Globus pallidus (tissue), 1 donor: Measurements from ENCODE around the gene CTBP2.
A peak's percentile ranks its signal among the peaks of the same experiment; 100 is the strongest.

ENCODE experiments used
- DNase-seq: peaks from one replicate; pipeline ENCODE4 v3.0.0-alpha.2; 2015; ENCODE audit warnings: low spot score

Gene CTBP2

DNA sequence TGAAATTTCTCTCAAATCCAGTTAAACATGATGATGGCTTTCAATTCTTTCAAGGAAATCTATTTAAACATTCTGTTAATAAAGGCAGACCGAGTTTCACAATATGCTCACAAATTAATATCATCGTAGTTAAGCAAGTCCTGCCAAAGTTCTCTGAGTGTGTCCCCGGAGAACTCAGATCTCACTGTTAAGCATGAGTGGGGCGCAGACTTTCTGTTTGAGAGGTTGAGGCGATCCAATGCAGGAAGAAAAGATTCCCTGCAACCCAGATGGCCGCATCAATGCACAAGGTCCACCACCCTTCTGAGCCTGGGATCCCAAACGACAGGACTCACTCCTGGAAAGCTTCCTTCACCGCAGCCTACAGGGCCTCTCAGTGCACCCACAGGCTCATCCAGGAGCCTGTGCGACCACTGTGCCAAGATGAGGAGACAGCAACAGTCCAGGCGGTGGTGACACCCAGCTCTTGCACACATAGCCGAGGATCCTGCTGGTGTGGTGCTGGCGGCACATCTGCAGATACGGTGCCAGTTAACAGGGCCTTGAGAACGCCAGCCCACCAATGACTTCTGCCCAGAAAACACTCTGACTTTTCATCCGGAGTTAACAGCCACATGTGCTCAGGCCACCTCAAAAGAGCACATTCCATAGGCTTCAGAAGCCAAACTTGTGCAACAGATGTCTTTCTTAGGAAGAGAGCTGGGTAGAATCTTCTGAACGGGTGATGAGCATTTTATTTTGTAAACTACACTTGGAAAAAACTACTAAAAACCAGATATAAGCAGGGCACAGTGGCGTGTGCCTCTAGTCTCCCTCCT is 116.3 kb downstream of the CTBP2 start:
- DNase-seq = no peak

DNA sequence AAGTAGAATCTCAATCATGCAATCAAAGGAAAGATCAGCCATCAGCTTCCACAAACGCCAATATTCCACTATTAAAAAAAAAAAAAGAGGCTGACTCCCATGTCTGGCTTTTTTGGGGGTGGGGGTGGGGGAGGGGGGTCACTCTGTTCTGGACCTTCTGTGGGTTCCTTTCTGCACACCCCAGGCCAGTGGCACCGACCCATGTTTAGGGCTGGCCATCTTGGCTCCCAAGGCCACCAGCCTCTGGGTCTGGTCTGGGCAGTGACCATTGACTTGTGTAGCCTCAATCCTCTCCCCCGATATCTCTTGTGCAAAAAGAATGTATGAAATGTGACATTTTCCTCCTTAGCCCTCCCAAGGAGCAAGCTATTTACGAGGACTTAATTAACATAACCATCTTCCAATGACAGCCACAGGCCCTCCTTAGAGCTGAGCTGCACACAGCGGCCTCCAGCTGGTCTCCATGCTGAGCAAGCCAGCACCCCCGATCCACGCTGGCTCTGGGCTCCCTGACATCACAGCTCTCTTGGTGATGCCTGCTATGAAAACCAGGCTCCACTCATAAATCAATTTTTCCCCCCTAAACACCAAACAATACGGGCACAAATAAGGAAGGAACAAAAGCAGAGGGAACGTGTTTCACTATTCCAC is 118.4 kb downstream of the CTBP2 start:
- DNase-seq = no peak

DNA sequence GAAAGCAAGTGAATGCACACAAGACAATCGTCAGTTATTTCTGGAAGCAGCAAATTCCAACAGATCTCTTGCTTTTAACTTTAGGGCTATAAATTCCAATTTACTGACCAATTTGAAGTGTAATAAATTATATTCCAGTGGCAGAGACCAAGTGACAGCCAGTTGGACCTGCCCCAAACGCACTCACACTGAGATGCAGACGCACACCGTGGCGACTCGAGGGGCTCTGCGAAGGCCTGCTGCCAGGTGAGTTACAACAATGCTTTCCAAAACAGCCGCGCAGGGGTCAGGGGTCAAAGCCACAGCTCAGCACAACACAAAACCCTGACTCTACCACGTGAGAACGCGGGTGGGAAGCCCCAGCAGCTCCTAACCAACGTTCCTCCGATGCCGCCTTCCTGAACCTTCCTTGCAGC is 121.0 kb downstream of the CTBP2 start:
- no peak for DNase-seq

DNA sequence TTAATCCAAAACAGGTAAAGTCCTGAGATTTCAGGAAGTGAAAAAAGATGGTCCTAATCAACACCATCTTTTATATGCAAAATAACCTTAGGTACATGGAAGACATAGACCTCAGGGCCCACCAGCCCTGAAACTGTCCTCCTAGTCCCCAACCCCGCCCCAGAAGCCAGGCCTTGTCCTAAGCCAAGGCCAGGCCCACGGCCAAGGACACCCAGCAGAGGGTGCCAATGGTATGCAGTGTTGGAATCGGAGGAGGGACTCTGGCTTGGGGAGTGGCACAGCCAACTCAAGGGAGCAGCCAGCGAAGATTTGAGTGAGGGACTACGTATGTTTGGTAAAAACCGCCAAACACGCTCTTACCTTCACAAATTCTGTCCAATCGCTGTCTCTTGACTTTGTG is 121.7 kb downstream of the CTBP2 start:
- peak; percentile 79 for DNase-seq

DNA sequence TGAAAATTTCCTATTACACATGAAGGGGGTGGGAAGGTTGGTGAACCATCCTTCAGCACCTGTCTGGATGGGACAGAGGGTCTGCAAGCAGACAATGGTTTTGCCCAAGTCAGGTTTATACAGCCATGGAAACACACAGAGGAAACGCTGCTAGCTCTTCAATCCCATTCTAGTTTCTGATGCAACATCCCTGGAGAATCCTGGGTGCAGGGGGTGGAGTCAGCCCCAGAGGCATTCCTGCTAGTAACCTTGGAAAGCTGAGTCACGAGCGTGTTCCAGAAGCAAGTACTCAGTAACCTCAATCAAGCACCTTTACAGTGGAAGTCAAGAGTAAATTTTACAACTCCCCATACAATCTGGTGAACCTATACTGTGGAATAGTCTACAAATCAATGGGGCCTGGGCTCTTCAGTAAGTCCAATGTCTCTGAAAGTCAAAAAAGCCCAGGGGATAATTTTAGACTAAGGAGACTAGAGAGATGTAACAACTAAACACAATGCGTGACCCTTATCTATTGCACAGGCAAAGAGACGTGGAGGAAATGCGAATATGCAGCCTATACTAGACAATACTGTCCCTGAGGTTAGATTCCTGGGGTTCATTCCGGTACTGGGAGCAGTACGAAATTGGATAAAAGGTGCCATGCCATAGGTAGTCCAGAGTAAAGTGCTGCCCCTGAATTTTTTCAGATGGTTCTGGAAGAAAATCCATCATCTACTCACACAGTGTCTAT is 123.1 kb downstream of the CTBP2 start:
- DNase-seq = no peak

DNA sequence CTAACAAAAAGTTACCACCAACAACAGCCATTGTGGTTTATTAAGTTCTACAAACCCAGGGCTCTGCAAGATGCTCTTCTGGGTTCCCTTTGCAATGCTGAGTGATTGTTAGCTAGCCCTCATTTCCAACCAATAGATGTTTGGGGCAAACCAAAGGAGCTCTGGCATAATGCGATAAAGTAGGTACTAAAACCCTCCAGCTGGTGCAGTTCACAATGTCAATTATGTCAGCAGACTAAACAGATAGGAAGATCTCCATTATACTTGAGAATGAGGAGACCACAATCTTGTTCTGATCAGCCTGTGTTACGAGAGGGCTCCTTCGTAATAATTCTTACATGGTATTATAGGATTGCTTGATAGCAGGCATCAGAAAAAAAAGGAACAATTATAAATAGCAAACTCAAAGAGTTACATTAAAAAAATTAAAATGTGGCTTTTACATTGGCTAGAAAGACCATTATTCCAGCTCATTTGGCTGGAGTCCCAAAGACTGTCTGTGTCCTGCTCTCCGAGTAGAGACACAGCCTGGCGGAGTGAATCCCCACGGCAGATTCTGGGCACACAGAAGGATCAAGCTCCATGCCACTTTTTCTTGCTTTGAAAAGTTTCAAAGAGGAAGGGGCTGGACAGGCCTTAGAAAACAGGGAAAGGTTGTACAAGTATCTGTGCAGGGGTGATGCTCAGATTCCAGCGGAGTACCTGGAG is 124.6 kb downstream of the CTBP2 start:
- DNase-seq = no peak

DNA sequence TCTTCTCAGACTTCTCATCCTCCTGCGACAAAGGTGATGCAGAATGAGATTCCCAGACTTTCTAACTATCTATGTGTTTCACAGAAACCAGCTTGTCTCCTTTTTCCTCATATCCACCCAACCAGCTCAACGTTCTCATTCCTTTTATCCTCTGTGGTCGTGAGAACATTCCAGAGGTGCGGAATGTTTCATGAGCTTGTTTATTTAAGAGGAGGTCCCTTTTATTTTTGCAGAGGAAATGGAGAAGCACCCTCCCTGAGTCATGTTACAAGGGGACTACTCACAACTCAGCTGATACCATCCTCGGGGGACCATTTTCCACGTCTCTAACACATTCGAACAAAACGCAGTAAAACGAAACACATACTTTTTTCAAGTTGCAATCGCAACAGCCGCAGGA is 125.2 kb downstream of the CTBP2 start:
- no peak for DNase-seq

DNA sequence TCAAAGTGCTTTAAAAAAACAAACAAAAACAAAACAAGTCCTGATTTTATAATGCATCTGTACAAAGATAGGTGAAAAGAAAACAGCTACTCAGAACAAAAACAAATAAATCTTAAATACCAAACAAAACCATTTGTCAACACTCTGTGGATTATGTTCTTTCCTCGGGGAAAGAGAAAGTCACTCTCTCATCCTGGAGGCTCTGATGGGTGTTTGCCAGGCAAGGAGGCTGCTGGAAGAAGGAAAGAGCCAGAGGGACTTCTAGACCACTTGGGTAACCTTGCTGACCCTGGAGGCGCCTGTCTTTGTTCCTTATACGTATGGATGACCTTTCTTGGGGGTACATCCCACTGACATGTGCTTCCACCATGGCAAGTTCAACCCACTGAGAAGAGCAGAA is 125.7 kb downstream of the CTBP2 start:
- DNase-seq = no peak

DNA sequence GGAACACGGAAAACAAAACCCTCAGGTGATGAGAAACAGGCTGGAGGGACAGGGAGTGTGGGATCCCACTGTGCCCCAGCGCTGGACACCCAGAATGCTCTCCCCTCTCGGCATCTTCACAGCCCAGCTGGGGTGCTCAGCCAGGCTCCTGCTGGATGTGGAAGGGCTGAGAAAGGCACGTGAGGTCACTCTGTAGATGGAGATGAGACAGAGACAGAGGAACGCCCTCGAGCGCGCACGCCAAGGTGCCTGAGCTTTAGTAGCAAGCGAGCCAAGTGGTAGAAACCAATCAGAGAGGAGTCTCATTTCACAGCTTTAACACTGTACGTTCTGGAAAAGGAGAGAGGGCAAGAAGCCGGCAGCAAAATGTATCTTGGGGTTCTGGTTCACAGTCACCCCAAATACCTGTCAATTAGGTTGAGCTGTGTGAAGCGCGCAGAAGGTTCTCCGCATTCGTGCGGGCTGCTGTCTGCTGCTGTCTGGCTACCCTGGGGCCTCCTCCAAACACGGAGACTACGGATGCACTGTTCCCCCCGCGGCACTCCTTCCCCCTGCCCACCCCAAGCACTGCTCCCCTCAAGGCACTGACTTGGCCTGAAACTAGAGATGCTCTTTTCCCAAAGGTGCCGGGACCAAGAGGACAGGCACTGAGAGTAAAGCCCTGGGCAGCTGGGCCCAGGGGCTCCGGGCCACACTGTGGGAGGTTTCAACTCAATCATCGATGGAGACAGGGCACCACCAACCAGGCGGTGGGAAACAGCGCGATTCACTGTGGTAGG is 127.0 kb downstream of the CTBP2 start:
- no peak for DNase-seq

DNA sequence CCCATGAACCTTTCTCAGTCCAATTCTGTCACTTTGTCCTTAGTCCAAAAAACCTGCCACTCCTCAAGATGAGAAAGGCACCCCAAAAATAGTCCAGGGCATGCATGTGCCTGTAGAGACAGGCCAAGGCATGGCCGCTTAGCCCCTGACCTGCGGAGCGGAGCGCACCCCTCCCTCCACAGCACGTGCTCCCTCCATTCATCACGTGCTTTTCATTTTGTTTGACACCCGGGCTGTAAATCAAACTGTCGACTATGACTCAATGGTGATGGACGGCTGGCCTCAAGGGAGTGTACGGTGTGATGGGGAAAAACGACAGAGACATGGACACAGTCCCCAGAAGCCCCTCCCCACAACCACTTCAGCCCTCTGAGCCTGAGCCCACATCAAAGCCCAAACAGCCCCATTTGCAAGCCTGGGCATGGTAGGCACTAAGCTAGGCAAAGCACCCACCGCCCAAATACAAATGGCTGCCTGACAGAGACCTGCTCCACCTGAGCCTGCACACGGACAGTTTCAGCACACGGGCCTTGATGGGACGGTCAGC is 127.8 kb downstream of the CTBP2 start:
- no peak for DNase-seq

DNA sequence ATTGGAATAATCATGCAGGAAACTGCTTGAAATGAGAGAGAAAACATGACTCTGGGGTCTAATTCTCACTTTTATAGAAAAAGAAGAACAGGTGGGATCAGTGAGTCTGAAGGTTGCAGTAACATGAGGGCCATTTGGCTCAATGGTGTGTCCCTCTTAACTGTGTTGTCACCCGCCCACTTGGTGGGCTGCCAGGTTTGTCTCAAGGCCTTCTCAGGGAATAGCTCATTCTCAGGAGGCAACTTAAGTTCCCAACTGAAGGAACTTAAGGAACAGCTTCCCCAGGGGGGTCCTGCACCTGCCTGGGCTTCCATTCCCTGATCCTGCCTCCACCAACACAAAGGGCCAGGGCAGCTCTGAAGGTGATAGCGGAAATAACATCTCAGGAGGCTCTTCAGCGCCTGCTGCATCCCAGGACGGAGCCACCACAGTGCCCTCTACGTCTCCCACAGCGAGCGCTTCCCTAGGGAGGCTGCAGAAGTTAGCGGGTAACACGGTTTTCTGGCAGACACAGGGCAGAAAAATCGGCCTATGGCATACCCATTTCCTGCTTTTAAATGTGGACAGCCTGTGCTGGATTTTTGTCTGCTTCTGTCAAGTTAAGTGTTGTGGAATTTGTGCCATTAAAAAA is 129.7 kb downstream of the CTBP2 start:
- DNase-seq = no peak

DNA sequence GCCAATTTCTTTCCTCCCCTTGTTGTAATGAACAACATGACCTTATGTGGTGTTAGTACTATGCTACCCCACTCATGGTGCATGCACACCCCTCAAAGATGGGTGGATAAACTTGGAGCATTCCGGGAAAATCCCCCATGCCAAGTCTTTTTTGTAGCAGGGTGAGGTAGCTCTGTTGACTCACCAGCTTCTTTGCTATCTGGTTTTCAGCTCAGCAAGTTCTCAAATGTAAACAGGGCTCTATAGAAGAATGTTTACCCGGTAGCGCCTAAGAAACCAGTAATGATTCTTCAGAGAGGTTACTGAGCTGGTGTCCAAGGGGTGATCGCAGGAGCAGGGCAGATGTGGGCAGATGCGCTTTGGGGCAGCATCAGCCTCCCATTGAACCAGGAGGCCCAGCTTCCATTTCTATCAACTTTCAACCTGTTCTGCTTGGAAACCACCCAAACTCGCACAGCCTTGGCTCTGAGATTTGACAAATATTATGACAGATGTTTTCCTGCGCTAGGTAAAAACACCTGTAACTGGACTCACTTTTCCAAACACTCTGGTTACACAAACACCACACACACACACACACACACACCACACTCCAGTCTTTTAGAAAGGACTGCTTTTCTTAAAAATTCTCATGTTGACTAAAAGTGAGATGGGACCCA is 130.7 kb downstream of the CTBP2 start:
- DNase-seq = no peak

DNA sequence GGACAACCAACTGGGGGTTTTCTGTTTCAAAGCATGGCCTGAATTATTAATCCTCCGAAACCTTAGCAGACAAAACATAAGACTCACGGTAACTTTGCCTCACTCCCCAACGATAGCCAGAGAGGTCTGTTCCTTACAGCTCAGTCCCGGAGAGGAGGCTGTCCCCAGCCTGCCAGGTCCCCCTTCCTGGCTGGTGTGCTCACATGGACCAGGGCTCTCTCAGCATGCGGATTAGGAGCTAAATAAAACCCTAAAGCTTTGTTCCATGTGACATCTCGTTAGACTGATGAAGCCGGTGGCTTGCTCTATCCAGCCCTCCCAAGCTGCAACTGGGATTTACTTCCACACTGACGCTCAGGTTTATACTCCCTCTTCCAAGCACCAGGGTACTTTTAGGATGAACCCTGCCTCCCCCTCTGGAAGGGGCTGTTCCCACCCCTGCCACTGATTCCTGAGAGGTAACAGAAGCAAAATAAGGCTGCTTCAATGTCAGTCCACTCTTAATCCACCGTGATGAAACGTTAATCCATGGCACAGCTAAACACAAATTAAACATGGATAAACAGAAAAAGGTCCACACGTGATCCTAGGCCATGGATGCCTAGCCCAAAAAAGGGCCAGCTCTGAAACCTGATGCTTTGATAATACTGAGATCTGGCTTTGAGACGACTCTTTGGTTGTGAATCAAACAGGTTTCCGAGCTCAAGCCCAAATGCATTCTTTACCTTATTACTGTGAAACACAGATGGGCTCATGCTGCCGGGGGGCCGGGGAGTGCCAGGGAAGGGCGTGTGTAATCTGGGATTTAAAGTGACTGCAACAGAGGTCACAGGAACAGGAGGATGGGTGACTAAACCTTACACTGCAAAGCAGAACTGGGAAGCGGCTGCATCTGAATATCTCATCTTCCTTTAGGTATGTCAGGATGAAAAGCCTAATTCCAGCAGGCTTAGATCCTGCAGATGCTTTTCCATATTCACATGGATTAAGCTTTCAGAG is 132.2 kb downstream of the CTBP2 start:
- DNase-seq = no peak

DNA sequence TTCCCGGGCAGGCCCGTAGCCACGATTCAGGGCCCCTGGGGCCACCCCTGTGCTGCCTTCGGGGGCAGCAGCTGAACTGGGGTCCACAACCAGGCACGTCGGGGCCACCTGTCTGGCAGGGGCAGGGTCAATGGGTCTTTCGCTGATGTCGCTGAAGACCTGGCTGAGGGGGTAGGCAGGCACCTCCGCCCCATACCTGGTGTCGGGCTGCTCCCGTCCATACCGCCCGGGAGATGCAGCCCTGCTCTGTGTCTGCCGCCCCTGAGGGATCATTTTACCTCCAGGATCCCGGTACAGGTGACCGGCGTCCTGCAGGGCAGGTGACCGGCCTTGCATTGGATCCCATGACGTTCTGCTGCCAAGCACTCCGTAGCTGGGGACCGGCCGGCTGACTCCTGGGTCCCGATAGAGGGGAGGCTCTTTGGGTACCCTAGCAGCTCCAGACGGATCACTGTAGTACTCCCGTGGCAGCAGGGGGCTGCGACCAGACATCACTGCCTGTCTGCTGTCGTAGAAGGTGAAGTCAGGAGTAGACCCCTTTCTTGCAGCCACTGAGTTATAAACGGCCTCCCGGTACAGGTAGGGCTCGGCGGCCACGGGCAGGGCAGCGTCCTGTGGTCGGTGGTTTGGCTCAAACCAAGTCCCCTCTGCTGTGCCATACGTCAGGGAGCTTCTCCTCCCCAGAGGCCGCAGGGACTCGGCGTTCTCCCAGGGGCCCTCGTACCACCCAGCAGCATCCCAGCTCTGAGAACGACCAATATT is 133.2 kb downstream of the CTBP2 start:
- DNase-seq = no peak

DNA sequence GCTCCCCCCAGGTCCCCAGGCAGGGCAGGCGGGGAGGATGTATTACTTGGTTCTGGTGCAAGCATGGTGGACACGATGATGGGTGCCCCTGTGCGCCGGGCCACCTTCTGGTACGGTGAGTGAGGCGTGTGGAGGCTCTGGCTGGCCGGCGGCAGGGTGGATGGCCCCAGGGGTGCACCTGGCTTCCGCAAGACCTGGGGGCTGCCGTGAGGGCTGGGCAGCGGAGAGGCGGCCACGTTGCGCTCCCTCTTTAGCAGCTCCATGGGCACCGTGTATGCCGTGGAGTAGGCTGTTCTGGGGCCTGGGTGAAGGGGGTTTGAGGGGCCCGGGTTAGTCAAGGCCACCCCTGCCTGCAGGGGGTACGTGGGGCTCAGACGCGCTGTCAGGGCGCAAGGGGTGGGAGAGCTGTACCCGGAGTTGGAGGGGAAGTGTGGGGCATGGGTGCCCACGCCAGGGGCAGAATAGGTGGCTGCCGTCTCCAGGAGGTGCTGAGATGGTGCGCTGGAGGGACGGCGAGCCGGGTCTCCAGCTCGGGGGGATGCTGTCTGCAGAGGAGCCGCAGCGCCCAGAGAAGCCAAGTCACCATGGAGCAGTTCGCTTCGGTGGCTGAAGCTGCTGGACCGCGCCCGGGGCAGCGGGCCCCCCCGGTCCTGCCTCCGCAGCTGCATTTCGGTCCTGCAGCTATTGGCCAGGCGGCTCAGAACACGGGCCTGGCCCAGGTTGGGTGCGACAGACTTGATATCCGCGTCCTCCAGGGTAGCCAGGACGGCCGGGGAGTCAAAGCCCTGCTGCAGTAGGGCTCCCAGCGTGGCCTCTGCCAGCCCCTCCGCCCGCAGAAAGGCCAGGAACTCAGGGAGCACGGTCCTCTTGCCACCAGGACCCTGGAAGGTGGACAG is 134.1 kb downstream of the CTBP2 start:
- no peak for DNase-seq

DNA sequence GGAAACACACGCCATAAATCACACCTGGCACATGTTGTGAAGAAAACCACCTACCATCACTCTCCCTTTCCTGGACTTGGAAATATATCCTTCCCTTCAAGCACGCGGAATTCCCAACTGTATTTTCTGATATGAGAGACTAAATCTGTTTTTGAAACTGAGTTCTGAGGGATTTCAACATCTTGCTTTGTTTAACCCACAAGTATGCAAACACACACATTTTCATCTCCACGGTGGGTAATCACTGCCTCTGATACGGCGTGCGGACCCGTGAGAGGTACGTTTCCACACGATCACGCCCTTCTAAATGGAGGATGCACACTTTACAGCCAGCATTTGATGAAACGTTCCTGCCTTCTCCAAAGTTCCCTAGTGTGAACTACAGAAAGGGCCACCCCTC is 135.0 kb downstream of the CTBP2 start:
- DNase-seq = no peak
